HG03108 (cell line): ENCODE data around the gene RAPGEF4.

ENCODE experiments used
- ATAC-seq: cut with Tn5 transposase; IDR thresholded peaks from one replicate; pipeline ENCODE4 v1.9.1; 2021; ENCODE audit warnings: moderate library complexity; ENCODE audit not compliant: unreplicated experiment

The RAPGEF4 gene

GRCh38 chr2:172896661-172897081 is 161.0 kb downstream of the RAPGEF4 start:
- ATAC-seq: no peak

- ATAC-seq: no peak
Observed at GRCh38 chr2:172900871-172901270, 165.2 kb downstream of the RAPGEF4 start.

GRCh38 chr2:172901913-172902312 is 166.3 kb downstream of the RAPGEF4 start:
- no peak for ATAC-seq

- no peak for ATAC-seq
Observed at GRCh38 chr2:172904236-172904635, 168.6 kb downstream of the RAPGEF4 start.

- no peak for ATAC-seq
Observed at GRCh38 chr2:172905937-172906811, 170.5 kb downstream of the RAPGEF4 start.

GRCh38 chr2:172908275-172908674 is 172.6 kb downstream of the RAPGEF4 start:
- no peak for ATAC-seq

- ATAC-seq: no peak
Observed at GRCh38 chr2:172909454-172909853, 173.8 kb downstream of the RAPGEF4 start.

GRCh38 chr2:172912266-172912665 is 176.6 kb downstream of the RAPGEF4 start:
- ATAC-seq: no peak

GRCh38 chr2:172914341-172915008 is 178.8 kb downstream of the RAPGEF4 start:
- no peak for ATAC-seq

- ATAC-seq: no peak
Observed at GRCh38 chr2:172917716-172918115, 182.1 kb downstream of the RAPGEF4 start.

GRCh38 chr2:172919732-172920131 is 184.1 kb downstream of the RAPGEF4 start:
- ATAC-seq: no peak

- ATAC-seq: no peak
Observed at GRCh38 chr2:172921532-172922236, 186.0 kb downstream of the RAPGEF4 start.

- no peak for ATAC-seq
Observed at GRCh38 chr2:172922306-172922705, 186.7 kb downstream of the RAPGEF4 start.

GRCh38 chr2:172922815-172923214 is 187.2 kb downstream of the RAPGEF4 start:
- no peak for ATAC-seq

- ATAC-seq: no peak
Observed at GRCh38 chr2:172924097-172924660, 188.5 kb downstream of the RAPGEF4 start.

- no peak for ATAC-seq
Observed at GRCh38 chr2:172925600-172925999, 190.0 kb downstream of the RAPGEF4 start.

- no peak for ATAC-seq
Observed at GRCh38 chr2:172926785-172927640, 191.4 kb downstream of the RAPGEF4 start.

GRCh38 chr2:172927641-172928357 is 192.2 kb downstream of the RAPGEF4 start:
- no peak for ATAC-seq

- no peak for ATAC-seq
Observed at GRCh38 chr2:172928756-172929155, 193.1 kb downstream of the RAPGEF4 start.

GRCh38 chr2:172929644-172930043 is 194.0 kb downstream of the RAPGEF4 start:
- ATAC-seq: no peak
